ENCODE data around the gene ALDH1L2.

DNA sequence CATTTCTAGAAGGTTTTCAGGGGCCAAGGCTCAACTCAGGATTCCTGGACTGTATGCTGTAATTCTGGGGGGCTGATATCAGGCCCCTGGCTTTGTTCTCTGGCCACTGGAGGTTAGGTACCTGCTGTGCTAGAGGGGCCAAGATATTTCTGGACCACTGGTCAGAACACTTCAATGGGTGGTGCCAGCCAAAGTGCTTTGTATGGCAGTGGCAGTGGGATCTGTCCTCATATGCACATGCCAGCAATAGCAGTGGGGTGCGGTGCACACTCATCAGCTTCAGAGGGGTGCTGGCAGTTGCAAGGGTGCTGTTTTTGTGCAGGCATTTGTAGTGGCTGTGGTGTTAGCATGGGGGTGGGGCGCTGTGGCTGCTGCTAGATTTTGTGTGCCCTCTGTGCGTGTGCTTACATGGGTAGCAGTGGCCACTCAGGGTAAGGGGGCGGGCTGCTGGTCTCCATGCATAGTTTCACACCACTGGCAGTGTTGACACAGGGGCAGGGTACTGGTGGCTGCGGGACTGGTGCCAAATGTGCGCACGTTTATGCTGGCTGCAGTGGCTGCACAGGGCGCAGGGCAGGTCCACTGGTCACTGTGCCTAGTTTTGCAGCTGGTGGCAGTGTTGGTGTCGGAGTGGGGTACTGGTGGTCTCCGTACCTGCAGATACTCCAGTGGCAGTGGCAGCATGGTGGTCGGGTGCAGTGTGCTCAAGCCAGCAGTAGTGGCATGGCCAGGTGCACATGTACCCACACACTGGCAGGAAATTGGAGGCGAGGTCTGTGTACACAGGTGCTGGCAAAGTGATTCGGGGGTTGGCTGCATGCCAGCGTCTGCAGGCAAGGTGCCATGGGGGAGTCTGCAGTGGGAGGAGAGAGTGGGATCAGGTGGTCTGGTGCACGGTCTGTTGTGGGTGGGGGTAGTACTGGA, 85.6 kb downstream of the ALDH1L2 start:
- TF ChIP-seq, protein P1, sequence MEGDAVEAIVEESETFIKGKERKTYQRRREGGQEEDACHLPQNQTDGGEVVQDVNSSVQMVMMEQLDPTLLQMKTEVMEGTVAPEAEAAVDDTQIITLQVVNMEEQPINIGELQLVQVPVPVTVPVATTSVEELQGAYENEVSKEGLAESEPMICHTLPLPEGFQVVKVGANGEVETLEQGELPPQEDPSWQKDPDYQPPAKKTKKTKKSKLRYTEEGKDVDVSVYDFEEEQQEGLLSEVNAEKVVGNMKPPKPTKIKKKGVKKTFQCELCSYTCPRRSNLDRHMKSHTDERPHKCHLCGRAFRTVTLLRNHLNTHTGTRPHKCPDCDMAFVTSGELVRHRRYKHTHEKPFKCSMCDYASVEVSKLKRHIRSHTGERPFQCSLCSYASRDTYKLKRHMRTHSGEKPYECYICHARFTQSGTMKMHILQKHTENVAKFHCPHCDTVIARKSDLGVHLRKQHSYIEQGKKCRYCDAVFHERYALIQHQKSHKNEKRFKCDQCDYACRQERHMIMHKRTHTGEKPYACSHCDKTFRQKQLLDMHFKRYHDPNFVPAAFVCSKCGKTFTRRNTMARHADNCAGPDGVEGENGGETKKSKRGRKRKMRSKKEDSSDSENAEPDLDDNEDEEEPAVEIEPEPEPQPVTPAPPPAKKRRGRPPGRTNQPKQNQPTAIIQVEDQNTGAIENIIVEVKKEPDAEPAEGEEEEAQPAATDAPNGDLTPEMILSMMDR (IDR thresholded peaks at IDR 0.05), result no peak
- no peak for TF ChIP-seq EP300 (IDR thresholded peaks at IDR 0.05)
- no peak for TF ChIP-seq POLR2A (IDR thresholded peaks at IDR 0.05)

All from suprapubic skin (tissue), 3 donors.